GM12873 (cell line): ENCODE results near the gene RAD23B.

Source experiments
- TF ChIP-seq, protein P1 (sequence below): IDR thresholded peaks from 2 replicates; pipeline ENCODE4 v1.5.1; 2012; ENCODE audit warnings: low read depth, mild to moderate bottlenecking, moderate library complexity, low read length, control low read depth; ENCODE audit not compliant: insufficient read depth; ENCODE audit errors: missing control alignments

RAD23B gene

DNA sequence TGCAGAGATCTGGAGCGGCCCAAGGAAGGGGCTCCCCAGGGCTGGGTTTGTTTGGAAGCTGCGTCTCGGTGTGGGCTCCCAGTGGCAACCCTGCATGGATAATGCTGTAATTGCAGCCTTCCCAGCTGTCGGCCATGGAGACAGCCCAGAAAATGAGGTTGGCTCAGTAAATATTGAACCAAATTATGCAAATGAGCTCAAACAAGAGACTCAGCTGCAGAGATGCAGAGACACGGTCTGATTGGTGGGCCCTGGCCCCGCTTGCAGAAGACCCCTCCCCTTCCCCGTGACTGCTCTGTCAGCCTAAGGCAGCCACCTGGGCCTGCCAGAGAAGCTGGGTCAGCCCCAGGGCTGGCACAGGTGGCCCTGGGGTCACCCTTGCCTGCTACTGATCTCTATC is 75.9 kb downstream of the RAD23B start:
- TF ChIP-seq, protein P1, sequence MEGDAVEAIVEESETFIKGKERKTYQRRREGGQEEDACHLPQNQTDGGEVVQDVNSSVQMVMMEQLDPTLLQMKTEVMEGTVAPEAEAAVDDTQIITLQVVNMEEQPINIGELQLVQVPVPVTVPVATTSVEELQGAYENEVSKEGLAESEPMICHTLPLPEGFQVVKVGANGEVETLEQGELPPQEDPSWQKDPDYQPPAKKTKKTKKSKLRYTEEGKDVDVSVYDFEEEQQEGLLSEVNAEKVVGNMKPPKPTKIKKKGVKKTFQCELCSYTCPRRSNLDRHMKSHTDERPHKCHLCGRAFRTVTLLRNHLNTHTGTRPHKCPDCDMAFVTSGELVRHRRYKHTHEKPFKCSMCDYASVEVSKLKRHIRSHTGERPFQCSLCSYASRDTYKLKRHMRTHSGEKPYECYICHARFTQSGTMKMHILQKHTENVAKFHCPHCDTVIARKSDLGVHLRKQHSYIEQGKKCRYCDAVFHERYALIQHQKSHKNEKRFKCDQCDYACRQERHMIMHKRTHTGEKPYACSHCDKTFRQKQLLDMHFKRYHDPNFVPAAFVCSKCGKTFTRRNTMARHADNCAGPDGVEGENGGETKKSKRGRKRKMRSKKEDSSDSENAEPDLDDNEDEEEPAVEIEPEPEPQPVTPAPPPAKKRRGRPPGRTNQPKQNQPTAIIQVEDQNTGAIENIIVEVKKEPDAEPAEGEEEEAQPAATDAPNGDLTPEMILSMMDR, result no peak

DNA sequence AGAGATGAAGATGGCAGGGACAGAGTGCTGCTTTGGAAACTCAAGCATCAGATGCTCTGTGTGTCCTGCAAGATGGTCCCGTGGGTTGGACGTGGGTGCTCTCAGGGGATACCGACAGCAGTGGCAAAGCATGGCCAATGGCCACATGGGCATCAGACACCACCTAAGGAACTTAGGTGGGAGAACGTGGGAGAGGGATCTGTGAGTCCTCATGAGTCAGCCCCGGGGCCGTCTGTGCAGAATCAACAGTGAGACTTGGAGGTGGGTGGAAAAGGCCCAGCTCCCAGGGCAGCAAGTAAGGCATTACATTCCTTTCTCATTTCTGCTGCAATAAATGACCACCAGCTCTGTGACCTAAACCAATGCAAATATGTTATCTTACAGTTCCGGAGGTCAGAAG is 77.0 kb downstream of the RAD23B start:
- TF ChIP-seq, protein P1, result no peak

DNA sequence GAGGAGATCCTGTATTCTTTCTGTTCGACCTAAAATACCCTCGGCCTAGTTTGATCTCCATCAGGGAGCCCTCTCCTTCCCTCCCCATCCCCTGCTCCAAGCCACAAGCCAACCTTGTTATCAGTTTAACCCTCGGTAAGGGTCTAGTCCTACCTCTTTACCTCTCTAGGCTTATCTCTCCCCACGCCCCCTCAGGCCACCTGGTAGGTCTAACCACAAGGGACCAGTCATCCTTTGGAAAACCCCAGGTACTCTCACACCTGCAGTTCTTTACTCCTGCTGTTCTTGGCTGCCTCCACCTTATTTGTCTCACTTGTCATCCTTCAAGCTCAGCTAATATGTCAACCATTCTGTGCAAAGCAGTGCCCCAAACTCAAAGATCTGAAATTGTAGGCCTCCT is 78.7 kb downstream of the RAD23B start:
- TF ChIP-seq, protein P1, result no peak

DNA sequence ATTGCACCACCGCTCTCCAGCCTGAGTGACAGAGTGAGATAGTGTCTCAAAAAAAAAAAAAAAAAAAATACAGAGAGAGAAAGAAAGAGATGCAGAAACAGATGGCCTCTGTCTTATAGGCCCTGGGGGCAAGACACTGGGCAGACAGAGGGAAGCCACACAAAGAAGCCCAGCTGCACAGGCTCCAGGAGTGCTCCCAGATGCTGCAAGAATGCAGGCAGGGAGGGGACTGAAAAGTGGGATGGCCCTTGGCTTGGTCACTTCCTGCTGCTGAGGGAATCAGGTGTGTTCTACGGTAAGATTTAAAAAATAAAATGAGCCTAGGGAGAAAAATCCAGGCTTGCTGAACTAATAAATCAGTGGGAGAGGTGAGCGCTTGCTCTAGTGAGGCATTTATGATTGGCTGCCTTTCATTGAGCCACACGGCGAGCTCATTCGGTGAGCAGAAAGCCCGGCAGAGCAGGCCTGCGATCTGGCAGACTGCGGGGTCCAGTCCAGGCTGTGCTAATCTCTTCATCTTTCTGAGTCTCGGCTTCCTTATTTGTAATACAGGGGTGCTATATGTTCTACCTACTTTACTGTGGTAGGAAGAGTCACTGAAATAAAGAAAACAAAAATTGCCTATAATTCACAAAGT is 80.6 kb downstream of the RAD23B start:
- TF ChIP-seq, protein P1, result no peak

DNA sequence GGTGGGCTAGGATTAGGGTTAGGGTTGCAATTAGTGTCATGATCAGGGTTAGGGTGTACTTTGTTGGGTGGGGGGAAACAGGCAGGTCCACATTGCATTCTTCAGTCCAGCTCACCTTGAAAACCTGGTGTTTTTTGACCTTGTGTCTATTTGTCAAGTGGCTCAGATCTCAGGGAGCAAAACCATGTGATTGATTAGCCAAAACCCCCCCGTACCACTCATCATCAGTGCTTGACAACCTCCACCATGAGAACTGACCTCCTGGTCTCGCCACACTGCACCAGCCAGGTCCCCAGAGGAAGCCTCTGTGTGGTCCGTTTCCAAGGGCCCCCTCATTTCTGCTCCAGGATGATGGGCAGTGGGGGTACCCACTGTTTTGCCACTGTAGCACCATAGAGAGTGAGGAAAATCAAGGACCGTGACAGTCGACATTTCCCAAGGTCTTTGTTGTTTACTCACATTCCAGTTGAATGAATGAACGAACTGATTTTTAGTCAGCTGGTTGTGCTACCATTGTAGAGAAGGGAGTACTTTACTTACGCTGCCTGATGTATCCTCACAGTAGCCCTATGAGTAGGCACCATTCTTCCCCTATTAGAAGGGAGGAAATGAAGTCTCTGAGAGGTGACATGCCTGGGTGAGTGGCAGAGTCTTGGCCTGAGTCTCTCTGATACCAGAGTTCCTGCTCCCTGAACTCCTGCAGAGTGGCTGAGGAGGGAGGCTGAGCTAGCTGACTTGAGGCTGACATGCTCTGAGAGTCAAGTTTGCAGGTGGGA is 84.8 kb downstream of the RAD23B start:
- TF ChIP-seq, protein P1, result no peak

DNA sequence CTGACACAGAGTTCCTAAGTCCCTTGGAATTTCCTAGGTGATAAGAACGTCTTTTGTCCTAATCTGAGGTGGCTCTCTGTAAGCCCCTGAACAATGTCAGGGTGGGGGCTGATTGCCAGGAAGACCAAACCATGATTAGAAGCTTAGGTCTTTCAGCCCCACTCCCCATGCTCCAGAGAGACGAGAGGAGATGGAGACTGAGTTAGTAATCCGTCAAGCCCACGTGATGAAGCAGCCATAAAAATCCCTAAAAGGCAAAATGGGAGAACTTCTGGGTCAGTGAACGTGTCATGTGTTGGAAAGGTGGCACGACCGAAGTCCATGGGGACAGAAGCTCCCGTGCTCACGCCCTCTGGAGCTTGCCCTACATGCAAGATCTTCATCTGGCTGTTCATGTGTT is 85.6 kb downstream of the RAD23B start:
- TF ChIP-seq, protein P1, result no peak

DNA sequence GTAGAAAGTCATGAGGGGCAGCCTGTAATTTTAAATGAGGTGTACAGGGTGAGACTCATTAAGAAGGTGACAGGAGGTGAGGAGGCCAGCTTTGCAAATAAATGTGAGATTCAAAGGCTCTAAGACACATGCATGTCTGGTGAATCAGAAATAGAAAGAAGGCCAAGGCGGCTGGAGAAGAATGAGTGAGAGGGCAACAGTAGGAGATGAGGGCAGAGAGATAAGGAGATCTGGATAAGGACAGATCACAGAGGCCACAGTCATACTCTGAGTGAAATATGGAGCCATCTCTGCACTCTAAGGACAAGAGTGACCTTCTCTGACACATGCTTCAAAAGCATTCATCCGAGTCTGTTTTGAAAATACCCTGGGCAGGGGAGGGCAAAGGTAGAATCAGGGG is 90.7 kb downstream of the RAD23B start:
- TF ChIP-seq, protein P1, result no peak
